WTC11 (cell line): ENCODE measurements around the gene CTNND1. TPM values are rescaled to one million over a fixed set of nuclear protein-coding genes. Genes with fewer than 3 reads are reported as not detected.

Experiments
- ATAC-seq: fragments of 200-7000 bp; cut with Tn5 transposase; 2 replicates; pipeline ENCODE4 v1.10.0; 2021; ENCODE audit warnings: mild to moderate bottlenecking, moderate library complexity
- CTCF ChIA-PET: fragments of 300-600 bp; sonication (Branson Sonifier 250); formaldehyde crosslinking; loops from one replicate; lab custom pipeline; 2021; ENCODE audit warnings: antibody characterized with exemption; lab: Charles Lee
- POLR2A ChIA-PET: fragments of 350-600 bp; sonication (Branson Sonifier 250); formaldehyde crosslinking; loops from one replicate; lab custom pipeline; 2021; ENCODE audit warnings: antibody characterized with exemption; lab: Charles Lee
- DNase-seq: peaks from one replicate; pipeline ENCODE4 v3.0.0; 2021; ENCODE audit warnings: low spot score
- H3K27ac Mint-ChIP-seq: 2 replicates; pipeline ENCODE4 v1.8.0; 2021; ENCODE audit warnings: mixed read lengths
- H3K27me3 Mint-ChIP-seq: 2 replicates; pipeline ENCODE4 v1.8.0; 2021; ENCODE audit warnings: low read depth, mild to moderate bottlenecking, moderate library complexity, mixed read lengths
- H3K36me3 Mint-ChIP-seq: 2 replicates; pipeline ENCODE4 v1.8.0; 2021; ENCODE audit warnings: mixed read lengths
- H3K4me1 Mint-ChIP-seq: 2 replicates; pipeline ENCODE4 v1.8.0; 2022; ENCODE audit warnings: mixed read lengths
- H3K4me3 Mint-ChIP-seq: 2 replicates; pipeline ENCODE4 v1.8.0; 2021; ENCODE audit warnings: mild to moderate bottlenecking, moderate library complexity, mixed read lengths
- H3K9me3 Mint-ChIP-seq: 2 replicates; pipeline ENCODE4 v1.8.0; 2021; ENCODE audit warnings: mixed read lengths
- ATF3 ChIP-seq: sonication (generic); formaldehyde crosslinking; conservative IDR thresholded peaks from 2 replicates; pipeline ENCODE4 v1.8.1; 2022; ENCODE audit warnings: mild to moderate bottlenecking, missing genetic modification reagents
- CBFB ChIP-seq: sonication (generic); formaldehyde crosslinking; IDR thresholded peaks from 2 replicates; pipeline ENCODE4 v1.8.1; 2022; ENCODE audit warnings: mild to moderate bottlenecking, low read depth, missing genetic modification reagents
- CREB1 ChIP-seq: sonication (generic); formaldehyde crosslinking; IDR thresholded peaks from 2 replicates; pipeline ENCODE4 v1.8.0; 2023; ENCODE audit warnings: mild to moderate bottlenecking, missing genetic modification reagents
- EMX1 ChIP-seq: fragments of 250-450 bp; sonication (Bioruptor Pico); IDR thresholded peaks from 2 replicates; pipeline ENCODE4 v1.8.0; 2021; ENCODE audit warnings: mild to moderate bottlenecking
- ETV6 ChIP-seq: sonication (generic); formaldehyde crosslinking; IDR thresholded peaks from 2 replicates; pipeline ENCODE4 v1.8.1; 2022; ENCODE audit warnings: mild to moderate bottlenecking, missing genetic modification reagents
- GABPB1 ChIP-seq: sonication (generic); formaldehyde crosslinking; IDR thresholded peaks from 2 replicates; pipeline ENCODE4 v1.8.1; 2023; ENCODE audit warnings: mild to moderate bottlenecking, missing genetic modification reagents
- HMGXB4 ChIP-seq: sonication (generic); formaldehyde crosslinking; IDR thresholded peaks from 2 replicates; pipeline ENCODE4 v1.8.1; 2023; ENCODE audit warnings: mild to moderate bottlenecking, moderate library complexity, missing genetic modification reagents
- IRF2 ChIP-seq: sonication (generic); formaldehyde crosslinking; IDR thresholded peaks from 2 replicates; pipeline ENCODE4 v1.8.0; 2022; ENCODE audit warnings: low read depth, missing genetic modification reagents, borderline replicate concordance
- JUN ChIP-seq: sonication (generic); formaldehyde crosslinking; IDR thresholded peaks from 2 replicates; pipeline ENCODE4 v1.8.0; 2023; ENCODE audit warnings: mild to moderate bottlenecking, missing genetic modification reagents
- MAX ChIP-seq: sonication (generic); formaldehyde crosslinking; IDR thresholded peaks from 2 replicates; pipeline ENCODE4 v1.8.0; 2022; ENCODE audit warnings: mild to moderate bottlenecking, missing genetic modification reagents
- NR2C2 ChIP-seq: sonication (generic); formaldehyde crosslinking; IDR thresholded peaks from 2 replicates; pipeline ENCODE4 v1.8.0; 2022; ENCODE audit warnings: mild to moderate bottlenecking, missing genetic modification reagents
- PRRX2 ChIP-seq: fragments of 250-450 bp; sonication (Bioruptor Pico); IDR thresholded peaks from 2 replicates; pipeline ENCODE4 v1.8.0; 2021; ENCODE audit warnings: mild to moderate bottlenecking
- SMAD3 ChIP-seq: sonication (generic); formaldehyde crosslinking; IDR thresholded peaks from 2 replicates; pipeline ENCODE4 v1.8.0; 2022; ENCODE audit warnings: missing genetic modification reagents, mild to moderate bottlenecking, borderline replicate concordance
- TEAD4 ChIP-seq: sonication (generic); formaldehyde crosslinking; IDR thresholded peaks from 2 replicates; pipeline ENCODE4 v1.8.0; 2022; ENCODE audit warnings: mild to moderate bottlenecking, missing genetic modification reagents
- ZBTB21 ChIP-seq: sonication (generic); formaldehyde crosslinking; IDR thresholded peaks from 2 replicates; pipeline ENCODE4 v1.8.1; 2023; ENCODE audit warnings: mild to moderate bottlenecking, missing genetic modification reagents, borderline replicate concordance
- ZNF232 ChIP-seq: sonication (generic); formaldehyde crosslinking; IDR thresholded peaks from 2 replicates; pipeline ENCODE4 v1.8.0; 2022; ENCODE audit warnings: mild to moderate bottlenecking, missing genetic modification reagents
- ZNF317 ChIP-seq: sonication (generic); formaldehyde crosslinking; IDR thresholded peaks from 2 replicates; pipeline ENCODE4 v1.8.1; 2023; ENCODE audit warnings: low read depth, mild to moderate bottlenecking, moderate library complexity, missing genetic modification reagents, borderline replicate concordance
- ZNF425 ChIP-seq: fragments of 250-450 bp; sonication (Bioruptor Pico); conservative IDR thresholded peaks from 2 replicates; pipeline ENCODE4 v1.9.0; 2021; ENCODE audit warnings: mild to moderate bottlenecking
- ZNF671 ChIP-seq: fragments of 250-450 bp; sonication (Bioruptor Pico); IDR thresholded peaks from 2 replicates; pipeline ENCODE4 v1.8.0; 2021; ENCODE audit warnings: mild to moderate bottlenecking
- total RNA-seq: library from RNA; stranded (reverse); gene quantifications from 3 replicates; pipeline ENCODE4 v1.2.3, GENCODE V29; 2021
- TF ChIP-seq, protein P1 (sequence below): fragments of 250-450 bp; sonication (Bioruptor Pico); IDR thresholded peaks from 2 replicates; pipeline ENCODE4 v1.9.0; 2021; ENCODE audit warnings: moderate library complexity, mild to moderate bottlenecking, inconsistent platforms, borderline replicate concordance
- TF ChIP-seq, protein P2 (sequence below): sonication (generic); formaldehyde crosslinking; IDR thresholded peaks from 2 replicates; pipeline ENCODE4 v1.8.0; 2022; ENCODE audit warnings: mild to moderate bottlenecking, missing genetic modification reagents
- TF ChIP-seq, protein P3 (sequence below): fragments of 200-600 bp; IDR thresholded peaks from 2 replicates; pipeline ENCODE4 v1.8.0; 2022; ENCODE audit warnings: antibody characterized with exemption
- TF ChIP-seq, protein P4 (sequence below): fragments of 250-450 bp; sonication (Bioruptor Pico); IDR thresholded peaks from 2 replicates; pipeline ENCODE4 v1.9.0; 2021; ENCODE audit warnings: mild to moderate bottlenecking

CTNND1 gene
- total RNA-seq, 1 experiment from 2014 or later, result 165 TPM

DNA sequence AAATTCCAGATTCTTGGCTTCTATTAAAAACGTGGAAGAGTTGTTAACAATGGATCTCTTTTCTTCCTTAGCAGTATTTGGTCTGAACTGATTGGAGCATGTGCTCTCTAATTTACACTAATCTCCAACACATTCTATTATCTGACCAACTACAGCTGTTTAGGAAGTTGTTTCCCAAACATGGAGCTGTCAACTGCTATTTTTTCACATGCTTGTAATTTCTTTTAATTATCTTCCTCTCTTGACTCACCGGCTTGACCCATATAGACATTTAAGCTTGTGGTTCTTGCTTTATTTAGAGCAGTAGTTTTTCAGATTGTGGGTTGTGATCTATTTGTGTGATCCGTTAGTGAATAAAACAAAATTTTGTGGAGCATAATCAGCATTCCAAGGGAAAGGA, 40.8 kb downstream of the CTNND1 start:
- ATAC-seq (no peak), DNase-seq (no peak)
- Mint-ChIP-seq H3K4me1 (peaks cover 18% of the 10 kb centered on the region), H3K9me3 (no peaks in the 10 kb centered on the region), H3K27me3 (no peaks in the 10 kb centered on the region), H3K27ac (no peak overlapping the region), H3K4me3 (no peak overlapping the region), H3K36me3 (peaks cover 71% of the 10 kb centered on the region)
- ChIA-PET POLR2A (no interaction called here), CTCF (interaction anchor here (0.9 to 6.7 kb wide), 5 partner anchors 39 to 258 kb away, joined by 4 to 186 read pairs (median 5); partner anchors contain the start of genes BTBD18 and CTNND1)
- TF ChIP-seq HMGXB4 (no peak), MAX (no peak), SMAD3 (CRISPR knock-in tag) (no peak), ETV6 (no peak), ZNF671 (CRISPR knock-in tag) (no peak), GABPB1 (CRISPR knock-in tag) (no peak), ATF3 (CRISPR knock-in tag) (no peak), PRRX2 (CRISPR knock-in tag) (no peak), CBFB (CRISPR knock-in tag) (no peak), ZBTB21 (CRISPR knock-in tag) (no peak), ZNF425 (no peak), CREB1 (no peak), ZNF317 (CRISPR knock-in tag) (no peak), ZNF232 (no peak)
- TF ChIP-seq, protein P1, sequence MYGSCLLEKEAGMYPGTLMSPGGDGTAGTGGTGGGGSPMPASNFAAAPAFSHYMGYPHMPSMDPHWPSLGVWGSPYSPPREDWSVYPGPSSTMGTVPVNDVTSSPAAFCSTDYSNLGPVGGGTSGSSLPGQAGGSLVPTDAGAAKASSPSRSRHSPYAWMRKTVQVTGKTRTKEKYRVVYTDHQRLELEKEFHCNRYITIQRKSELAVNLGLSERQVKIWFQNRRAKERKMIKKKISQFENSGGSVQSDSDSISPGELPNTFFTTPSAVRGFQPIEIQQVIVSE (CRISPR knock-in tag), result no peak

DNA sequence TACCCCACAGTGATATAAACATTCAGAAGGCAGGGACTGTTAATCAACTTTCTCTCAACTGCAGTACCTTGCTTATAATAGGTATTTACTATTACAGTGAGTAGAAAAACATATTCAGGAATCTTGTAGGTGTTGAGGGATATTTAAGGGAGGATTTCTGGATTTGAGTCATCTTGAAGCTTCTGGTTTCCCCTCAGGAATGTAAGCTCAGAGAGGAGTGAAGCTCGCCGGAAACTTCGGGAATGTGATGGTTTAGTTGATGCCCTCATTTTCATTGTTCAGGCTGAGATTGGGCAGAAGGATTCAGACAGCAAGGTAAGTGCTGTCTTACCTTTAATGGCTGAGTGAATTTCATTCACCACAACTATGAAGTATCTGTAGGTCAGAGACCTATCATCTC, 42.9 kb downstream of the CTNND1 start:
- H3K27ac Mint-ChIP-seq, result no peak overlapping the region
- POLR2A ChIA-PET, result no interaction called here
- peaks cover 75% of the 10 kb centered on the region for H3K36me3 Mint-ChIP-seq
- CTCF ChIA-PET, result interaction anchor here (6.7 kb wide), 1 partner anchor 53 kb away, joined by 186 read pairs; the partner anchor contains the start of gene BTBD18
- DNase-seq (no peak), ATAC-seq (no peak)
- no peaks in the 10 kb centered on the region for H3K27me3 Mint-ChIP-seq
- H3K4me1 Mint-ChIP-seq, result peaks cover 8% of the 10 kb centered on the region
- no peak overlapping the region for H3K4me3 Mint-ChIP-seq
- H3K9me3 Mint-ChIP-seq, result no peaks in the 10 kb centered on the region
- TF ChIP-seq, protein P2, sequence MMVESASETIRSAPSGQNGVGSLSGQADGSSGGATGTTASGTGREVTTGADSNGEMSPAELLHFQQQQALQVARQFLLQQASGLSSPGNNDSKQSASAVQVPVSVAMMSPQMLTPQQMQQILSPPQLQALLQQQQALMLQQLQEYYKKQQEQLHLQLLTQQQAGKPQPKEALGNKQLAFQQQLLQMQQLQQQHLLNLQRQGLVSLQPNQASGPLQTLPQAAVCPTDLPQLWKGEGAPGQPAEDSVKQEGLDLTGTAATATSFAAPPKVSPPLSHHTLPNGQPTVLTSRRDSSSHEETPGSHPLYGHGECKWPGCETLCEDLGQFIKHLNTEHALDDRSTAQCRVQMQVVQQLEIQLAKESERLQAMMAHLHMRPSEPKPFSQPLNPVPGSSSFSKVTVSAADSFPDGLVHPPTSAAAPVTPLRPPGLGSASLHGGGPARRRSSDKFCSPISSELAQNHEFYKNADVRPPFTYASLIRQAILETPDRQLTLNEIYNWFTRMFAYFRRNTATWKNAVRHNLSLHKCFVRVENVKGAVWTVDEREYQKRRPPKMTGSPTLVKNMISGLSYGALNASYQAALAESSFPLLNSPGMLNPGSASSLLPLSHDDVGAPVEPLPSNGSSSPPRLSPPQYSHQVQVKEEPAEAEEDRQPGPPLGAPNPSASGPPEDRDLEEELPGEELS (CRISPR knock-in tag), result no peak
- TF ChIP-seq ZNF317 (CRISPR knock-in tag), result no peak
- TF ChIP-seq NR2C2 (CRISPR knock-in tag), result no peak
- TF ChIP-seq, protein P3, sequence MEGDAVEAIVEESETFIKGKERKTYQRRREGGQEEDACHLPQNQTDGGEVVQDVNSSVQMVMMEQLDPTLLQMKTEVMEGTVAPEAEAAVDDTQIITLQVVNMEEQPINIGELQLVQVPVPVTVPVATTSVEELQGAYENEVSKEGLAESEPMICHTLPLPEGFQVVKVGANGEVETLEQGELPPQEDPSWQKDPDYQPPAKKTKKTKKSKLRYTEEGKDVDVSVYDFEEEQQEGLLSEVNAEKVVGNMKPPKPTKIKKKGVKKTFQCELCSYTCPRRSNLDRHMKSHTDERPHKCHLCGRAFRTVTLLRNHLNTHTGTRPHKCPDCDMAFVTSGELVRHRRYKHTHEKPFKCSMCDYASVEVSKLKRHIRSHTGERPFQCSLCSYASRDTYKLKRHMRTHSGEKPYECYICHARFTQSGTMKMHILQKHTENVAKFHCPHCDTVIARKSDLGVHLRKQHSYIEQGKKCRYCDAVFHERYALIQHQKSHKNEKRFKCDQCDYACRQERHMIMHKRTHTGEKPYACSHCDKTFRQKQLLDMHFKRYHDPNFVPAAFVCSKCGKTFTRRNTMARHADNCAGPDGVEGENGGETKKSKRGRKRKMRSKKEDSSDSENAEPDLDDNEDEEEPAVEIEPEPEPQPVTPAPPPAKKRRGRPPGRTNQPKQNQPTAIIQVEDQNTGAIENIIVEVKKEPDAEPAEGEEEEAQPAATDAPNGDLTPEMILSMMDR, result no peak
- no peak for TF ChIP-seq EMX1 (CRISPR knock-in tag)
- TF ChIP-seq JUN (CRISPR knock-in tag), result no peak
- TF ChIP-seq, protein P4, sequence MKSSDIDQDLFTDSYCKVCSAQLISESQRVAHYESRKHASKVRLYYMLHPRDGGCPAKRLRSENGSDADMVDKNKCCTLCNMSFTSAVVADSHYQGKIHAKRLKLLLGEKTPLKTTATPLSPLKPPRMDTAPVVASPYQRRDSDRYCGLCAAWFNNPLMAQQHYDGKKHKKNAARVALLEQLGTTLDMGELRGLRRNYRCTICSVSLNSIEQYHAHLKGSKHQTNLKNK (CRISPR knock-in tag), result no peak
- TF ChIP-seq TEAD4 (CRISPR knock-in tag), result no peak
- no peak for TF ChIP-seq IRF2 (CRISPR knock-in tag)
